HG02623 (cell line): ENCODE data around the gene PIM1.
"Not testable (repeated sequence)": the region's sequence is repeated elsewhere in the genome, so short reads cannot be mapped to it uniquely, and the experiment has no call there.

ENCODE experiments used
- ATAC-seq: cut with Tn5 transposase; IDR thresholded peaks from one replicate; pipeline ENCODE4 v1.9.1; 2021; ENCODE audit warnings: moderate library complexity; ENCODE audit not compliant: unreplicated experiment

PIM1 gene

DNA sequence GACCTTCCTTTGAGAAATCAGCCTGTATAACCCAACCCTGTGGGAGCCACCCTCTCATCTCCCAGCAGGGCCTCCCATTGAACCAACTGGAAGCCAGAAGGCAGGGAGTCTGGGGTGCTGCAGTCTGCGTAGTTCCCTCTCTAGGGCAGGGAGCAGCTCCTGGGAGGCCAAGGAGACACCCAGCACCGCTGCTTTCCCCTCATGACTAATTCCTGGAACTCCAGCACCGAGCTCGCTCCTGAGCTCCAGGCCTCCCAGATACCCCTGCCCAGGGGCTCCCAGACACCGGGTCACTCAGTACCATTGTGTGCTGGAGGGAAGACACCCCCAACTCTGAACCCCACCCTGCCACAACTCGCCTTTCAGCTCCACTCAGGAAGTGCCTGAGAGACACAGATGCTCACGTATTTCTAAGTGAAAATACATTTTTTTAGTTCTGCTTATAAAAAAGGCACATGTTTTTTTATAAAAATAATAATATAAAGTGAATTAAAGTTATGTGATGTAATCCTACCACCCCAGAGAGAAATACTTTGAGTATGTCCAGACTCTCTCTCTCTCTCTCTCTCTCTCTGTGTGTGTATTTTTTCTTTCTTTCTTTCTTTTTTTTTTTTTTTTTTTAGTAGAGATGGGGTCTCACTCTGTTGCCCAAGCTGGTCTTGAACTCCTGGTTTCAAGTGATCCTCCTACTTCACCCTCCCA is 17.5 kb downstream of the PIM1 start:
- no peak for ATAC-seq

DNA sequence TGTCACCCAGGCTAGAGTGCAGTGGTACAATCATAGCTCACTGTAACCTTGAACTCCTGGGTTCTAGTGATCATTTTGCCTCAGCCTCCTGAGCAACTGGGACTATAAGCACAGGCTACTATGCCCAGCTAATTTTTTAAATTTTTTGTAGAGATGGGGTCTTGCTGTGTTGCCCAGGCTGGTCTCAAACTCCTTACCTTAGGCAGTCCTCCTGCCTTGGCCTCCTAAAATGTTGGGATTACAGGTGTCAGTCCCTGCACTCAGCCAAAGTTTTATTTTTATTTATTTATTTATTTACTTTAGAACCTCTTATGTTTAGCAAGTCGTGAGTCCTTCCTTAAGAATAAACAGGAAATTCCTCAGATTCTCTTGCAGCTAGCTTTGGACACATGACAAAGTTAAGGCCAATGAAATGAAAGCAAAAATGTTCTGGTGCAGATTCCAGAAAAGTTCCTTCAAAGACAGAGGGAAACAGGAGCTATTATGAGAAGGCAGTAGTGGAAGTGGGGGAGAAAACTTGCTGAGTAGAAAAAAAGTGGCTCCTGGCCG is 19.1 kb downstream of the PIM1 start:
- no peak for ATAC-seq

DNA sequence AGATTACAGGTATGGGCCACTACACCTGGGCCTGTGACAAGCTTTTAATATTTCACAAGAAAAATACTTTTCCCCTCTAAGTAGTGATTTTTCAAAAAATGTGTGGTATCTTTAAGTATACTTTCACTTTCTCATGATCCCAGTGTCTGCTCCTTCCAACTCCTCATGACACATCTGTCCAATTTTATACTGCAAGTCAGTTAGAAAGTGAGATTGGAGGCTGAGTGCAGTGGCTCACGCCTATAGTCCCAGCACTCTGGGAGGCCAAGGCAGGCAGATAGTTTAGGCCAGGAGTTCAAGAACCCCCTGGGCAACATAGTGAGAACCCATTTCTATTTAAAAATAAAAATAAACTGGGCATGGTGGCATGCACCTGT is 20.2 kb downstream of the PIM1 start:
- no peak for ATAC-seq

DNA sequence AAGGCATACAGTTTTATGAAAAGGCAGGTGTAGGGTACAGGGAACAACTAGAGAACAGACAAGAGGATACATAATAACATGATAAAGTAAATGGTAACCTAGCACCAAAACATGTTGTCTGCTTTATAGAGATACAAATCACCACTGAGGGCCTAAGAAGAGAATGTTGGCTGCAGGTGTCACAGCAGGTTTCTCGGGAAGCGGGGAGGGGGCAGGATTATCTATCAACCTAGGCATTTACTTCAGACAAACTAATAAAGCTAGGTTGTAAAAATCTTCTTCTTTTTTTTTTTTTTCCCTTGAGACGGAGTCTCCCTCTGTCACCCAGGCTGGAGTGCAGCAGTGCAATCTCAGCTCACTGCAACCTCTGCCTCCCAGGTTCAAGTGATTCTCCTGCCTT is 22.7 kb downstream of the PIM1 start:
- ATAC-seq: no peak

DNA sequence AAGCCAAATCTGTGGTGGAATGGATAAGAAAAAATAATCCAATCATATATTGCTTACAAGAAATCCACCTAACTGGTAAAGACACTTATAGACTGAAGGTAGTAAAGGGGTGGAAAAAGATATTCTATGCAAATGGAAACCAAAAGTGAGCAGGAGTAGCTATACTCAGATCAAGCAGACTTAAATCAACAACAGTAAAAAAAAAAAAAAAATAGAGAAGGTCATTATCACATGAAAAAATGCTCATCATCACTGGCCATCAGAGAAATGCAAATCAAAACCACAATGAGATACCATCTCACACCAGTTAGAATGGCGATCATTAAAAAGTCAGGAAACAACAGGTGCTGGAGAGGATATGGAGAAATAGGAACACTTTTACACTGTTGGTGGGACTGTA is 24.9 kb downstream of the PIM1 start:
- ATAC-seq: not testable (repeated sequence)

DNA sequence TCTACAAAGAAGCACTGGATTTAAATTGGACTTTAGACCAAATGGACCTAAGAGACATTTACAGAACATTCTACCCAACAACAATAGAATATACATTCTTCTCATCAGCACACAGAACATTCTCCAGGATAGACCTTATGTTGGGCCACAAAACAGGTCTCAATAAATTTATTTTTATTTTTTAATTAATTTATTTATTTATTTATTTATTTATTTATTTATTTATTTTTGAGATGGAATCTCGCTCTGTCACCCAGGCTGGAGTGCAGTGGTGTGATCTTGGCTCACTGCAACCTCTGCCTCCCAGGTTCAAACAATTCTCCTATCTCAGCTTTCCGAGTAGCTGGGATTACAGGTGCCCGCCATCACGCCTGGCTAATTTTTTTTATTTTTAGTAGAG is 26.5 kb downstream of the PIM1 start:
- ATAC-seq: not testable (repeated sequence)

DNA sequence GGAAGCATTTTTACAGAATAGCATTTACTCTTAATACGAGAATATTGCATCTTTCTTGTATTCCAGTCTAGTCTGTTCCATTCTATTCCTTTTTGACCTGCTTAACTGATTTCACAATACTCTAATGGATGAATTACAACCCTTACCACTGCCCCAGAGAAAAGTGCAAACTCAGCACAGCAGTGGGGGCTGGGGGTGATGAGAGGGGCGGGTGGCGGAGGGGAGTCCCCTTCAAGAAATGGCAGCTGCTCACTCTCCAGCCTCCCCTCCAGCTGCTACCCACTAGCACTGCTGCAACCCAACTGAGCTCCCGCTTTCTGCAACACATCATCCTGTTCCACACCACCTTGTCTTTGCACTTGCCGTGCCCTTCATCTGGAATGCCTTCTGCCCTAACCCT is 30.1 kb downstream of the PIM1 start:
- ATAC-seq: no peak

DNA sequence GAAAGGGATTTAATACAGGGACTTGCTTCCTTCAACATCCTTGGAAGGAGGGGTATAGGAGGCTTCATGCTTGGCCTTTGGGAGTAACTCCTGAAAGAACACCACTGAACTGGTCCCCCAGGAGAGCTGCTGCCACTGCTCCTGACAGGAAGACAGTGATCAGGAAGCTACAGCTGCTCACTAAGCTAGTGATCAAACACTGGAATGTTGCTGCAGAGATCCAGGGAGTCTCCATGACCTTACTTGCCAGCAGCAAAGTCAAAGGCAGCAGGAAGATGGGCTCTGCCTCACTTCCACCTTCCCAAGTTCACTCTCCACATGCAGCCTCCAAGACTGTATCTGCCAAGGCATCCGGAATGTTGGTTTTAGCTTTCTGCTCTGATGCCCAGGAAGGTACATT is 31.8 kb downstream of the PIM1 start:
- no peak for ATAC-seq

DNA sequence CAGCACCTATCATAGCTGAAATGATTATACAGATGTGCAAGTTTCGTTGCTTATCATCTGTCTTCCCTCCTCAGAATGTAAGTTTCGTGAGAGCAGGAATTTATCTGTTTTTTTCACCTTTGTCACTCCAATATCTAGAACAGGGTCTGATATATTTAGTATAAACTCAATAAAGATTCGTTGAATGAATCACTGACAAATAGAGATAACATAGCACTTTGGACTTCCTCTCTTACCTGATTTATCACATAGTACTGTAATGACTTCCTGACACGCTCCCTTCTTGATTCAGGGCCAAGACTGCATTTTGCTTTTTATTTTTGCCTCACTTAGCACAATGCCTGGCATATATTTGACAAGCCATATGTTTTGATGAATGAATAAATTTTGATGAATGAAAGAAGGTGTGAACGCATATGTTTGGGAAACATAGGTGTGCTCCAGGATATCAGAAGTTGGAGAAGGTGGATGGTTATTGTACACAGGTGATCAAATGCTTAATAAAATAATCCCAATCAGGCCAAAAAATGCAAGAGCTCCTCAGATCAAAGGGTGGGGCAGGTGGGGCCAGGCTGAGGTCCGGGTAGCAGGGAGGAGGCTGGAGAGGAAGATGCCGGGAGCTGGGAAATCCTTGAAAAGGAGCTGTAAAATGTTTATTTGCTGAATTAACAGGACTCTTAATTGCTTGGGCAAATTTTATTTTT is 33.0 kb downstream of the PIM1 start:
- ATAC-seq: no peak

DNA sequence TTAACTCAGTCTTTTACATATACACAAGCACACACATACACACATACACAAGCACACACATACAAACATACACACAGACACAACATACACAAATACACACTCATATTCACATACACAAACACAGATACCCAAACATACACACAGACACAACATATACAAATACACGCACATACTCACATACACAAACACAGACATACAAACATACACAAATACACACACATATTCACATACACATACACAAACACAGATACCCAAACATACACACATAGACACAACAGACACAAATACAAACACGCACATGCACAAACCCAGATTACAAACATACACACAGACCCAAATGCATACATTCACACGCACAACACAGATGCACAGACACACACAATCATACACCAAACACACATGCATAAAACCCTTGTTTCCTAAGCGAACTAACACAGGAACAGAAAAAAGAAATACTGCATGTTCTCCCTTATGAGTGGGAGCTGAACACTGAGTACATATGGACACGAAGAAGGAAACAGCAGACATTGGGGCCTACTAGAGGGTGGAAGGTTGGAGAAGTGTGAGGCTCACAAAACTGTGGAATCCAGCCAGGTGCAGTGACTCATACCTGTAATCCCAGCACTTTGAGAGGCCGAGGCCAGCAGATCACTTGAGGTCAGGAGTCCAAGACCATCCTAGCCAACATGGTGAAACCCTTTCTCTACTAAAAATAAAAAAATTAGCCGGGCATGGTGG is 34.2 kb downstream of the PIM1 start:
- no peak for ATAC-seq

DNA sequence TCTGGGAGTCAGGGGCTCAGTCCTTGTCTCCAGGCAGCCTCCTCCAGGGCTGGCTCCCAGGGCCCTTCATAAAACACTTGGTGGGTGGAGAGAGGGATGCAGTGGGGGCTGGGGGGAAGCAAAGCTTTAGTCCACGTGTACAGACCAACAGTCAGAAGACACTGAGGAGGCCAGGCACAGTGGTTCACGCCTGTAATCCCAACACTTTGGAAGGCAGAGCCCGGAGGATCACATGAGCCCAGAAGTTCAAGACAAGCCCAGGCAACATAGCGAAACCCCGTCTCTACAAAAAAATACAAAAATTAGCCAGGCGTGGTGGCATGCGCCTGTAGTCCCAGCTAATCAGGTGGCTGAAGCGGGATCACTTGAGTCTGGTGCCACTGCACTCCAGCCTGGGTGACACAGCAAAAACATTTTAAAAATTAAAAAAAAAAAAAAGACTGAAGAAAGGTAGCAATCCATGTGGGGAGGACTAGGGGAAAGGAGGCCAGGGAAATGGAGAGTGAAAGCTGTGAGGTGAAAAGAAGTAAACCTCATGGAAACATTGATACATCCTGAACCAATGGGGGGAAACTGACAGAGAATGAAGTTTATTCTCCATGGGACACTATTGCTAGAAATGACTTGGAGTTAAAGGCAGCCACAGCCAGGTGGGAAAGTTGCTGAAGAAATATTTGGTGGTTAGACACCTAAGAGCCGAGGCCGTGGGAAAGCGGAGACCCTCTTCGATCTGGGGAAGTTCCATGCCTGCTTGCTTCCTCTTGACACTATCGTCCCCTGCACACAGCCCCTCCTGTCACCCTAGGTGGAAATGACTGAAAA is 35.4 kb downstream of the PIM1 start:
- ATAC-seq: no peak

DNA sequence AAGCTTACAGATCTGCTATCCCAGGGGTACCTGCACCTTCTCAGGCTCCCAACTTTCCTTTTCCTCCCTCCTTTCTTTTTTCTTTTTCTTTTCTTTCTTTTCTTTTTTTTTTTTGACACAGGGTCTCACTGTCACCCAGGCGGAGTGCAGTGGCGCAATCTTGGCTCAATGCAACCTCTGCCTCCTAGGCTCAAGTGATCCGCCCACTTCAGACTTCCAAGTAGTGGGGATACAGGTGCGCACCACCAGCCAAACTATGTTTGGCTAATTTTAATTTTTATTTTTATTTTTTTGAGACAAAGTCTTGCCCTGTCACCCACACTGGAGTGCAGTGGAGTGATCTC is 36.0 kb downstream of the PIM1 start:
- no peak for ATAC-seq

DNA sequence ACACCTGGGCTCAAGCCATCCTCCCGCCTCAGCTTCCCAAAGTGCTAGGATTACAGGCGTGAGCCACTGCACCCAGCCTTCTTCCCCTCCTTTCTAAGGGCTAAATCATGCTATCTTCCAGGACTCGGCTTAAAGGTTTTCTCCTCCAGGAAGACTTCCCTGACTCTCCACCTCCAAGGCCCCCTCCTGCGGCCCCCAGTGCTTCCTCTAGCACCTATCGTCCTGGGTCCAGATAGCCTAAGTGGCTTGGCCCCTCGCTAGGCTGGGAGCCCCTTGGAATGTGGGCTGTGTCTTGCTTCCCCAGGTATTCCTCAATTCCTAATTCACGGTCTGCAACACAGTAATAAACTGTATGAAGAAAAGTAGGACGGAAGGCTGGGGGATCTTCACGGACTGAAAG is 36.7 kb downstream of the PIM1 start:
- ATAC-seq: no peak

DNA sequence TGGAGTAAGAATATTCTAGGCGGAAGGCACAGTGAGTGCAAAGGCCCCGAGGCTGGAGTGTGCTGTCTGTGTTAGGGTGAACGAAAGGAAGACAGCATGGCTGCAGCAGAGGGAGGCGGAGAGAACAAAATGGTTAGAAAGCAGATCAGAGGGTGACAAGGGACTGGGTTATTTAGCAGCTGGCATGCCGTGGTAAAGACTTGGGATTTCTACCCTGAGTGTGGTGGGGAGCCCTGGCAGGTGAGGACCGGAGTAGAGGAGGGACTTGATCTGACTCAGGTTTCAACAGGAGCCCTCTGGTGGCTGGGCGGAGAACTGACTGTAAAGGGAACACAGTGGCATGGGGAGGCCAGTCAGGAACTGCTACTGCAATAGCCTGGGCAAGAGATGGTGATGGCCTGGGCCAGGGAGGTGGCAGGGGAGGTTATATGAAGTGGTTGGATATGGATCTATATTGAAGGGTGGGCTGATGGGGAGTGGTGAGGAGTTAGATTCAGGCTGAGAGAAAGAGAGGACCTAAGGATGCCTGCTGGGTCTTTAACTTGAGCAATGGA is 38.0 kb downstream of the PIM1 start:
- ATAC-seq: no peak

DNA sequence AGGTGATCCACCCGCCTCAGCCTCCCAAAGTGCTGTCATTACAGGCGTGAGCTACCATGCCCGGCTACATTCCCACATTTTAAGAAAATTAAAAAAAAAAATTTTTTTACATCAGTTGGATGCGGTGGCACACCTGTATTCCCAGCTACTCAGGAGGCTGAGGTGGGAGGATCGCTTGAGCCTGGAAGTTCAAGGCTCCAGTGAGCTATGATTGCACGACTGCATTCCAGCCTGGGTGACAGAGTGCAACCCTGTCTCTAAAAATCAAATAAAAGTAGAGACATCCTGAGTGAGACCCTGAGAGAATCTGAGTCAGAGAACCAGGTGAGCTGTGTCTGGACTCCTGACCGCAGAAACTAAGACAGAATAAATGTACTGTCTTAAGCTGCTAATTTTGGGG is 38.8 kb downstream of the PIM1 start:
- no peak for ATAC-seq

DNA sequence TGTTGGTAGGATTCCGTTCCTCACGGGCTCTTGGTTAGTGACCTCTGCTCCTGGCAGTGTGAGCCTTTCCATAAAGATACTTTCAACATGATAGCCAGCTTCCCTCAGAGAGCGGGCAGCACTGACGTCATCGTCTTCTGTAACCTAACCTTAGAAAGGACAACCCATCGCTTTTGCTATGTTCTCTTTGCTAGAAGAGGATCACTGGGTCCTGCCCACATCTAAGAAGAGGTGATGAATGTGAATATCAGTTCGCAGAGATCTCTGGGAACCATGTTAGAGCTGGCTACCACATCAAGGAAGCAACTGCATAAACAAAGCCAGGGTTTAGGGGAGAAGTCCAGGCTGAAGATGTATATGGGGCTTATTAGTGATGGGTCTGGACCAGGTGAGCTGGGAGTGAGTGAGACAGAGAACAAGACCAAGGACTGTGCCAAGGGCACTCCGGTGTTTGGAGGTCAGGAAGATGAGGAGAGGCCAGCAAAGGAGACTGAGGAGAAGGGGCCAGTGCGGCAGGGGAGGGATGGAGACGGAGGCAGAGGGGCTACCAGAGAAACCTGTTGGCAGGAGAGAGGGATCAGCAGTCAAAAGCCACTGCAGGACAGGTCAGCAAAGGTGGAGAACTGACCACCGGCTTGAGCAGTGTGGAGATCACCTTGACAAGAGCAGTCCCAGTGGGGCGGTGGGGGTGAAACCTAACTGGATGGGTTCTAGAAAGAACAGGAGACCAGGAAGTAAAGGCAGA is 39.7 kb downstream of the PIM1 start:
- ATAC-seq: no peak

DNA sequence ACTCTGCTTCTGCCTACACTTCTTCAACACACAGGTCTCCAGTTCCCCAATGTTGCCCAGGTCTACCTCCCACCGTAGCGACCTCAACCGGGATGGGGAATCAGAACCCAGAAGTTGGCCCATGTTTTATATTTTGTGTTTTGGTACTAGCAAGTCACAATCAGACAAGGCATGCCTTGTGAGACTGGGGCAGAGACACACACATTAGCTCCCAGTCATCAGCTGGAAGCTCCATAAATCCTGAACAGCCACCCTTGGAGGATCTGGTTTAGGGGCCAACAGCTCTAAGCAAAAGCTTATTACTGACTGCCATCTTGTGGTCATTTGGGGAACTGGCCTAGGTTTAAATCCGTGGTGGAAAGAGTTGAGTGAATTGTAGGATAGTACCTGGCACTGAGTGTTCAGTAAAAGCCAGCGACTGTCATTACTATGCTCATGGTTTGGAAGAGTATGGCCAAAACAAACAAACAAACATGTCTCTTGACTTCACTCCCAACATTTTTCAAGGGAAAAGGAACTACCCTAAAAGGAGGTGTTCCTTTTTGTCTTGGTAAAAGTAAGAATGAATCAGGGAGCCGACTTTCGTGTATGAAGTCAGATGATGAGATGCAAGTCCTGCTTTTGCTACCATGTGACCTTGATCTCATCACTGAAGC is 40.5 kb downstream of the PIM1 start:
- ATAC-seq: no peak

DNA sequence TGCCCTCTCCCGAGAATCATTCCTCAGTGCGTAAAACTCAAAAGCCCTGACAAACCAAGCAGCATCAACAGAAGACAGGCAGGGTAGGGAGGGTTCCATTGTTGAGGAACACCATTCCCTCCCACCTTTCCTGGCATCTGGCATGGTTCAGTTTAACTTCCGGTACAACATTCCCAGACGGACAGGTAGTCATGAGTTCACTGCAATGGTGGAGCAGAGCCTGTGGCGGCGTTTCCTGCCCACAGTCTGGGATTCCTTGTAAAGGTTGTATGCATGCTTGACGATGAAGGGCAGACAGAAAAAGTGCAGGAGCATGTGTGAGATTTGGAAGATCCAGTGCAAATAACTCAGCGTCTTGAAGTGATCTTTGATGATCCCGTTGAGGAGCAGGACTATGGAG is 42.3 kb downstream of the PIM1 start:
- ATAC-seq: no peak

DNA sequence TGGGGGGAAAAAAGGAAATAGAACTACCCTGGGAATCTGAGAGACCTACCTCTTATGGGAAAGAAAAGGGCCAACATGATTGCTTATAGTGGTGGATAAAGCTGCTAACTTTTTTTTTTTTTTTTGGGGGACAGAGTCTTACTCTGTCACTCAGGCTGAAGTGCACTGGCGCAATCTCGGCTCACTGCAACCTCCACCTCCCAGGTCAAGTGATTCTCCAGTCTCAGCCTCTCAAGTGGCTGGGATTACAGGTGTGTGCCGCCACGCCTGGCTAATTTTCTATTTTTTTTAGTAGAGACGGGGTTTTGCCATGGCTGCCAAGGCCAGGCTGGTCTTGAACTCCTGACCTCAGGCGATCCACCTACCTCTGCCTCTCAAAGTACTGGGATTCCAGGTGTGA is 48.1 kb downstream of the PIM1 start:
- no peak for ATAC-seq

DNA sequence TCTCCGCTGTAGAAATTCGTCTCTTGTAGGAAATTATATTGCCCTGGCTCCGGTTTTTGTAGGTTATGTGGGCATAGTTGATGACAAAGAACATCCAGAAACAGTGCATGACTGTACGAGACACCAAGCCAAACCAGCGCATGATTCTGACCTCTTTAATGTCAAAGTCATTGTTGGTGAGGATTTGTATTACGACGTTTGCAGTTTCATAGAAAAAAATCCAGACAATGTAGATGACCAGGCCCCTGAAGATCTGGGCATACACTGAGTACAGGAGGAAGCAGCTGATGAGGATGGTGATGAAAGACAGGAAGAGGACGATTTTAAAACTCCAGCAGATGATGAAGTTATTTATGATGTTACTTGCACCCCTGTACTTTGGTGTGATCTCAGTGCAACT is 48.6 kb downstream of the PIM1 start:
- no peak for ATAC-seq
